ENCODE data around the gene C4BPB. TPM values are rescaled to one million over a fixed set of nuclear protein-coding genes. Genes with fewer than 3 reads are reported as not detected.

C4BPB gene
- total RNA-seq, 1 donor from 2014 or later, result not detected

GRCh38 chr1:207124389-207124788, 35.7 kb downstream of the C4BPB start:
- intact Hi-C loops (cut with micrococcal nuclease), result no loop called here
- no peak for DNase-seq
- ATAC-seq, result no peak

GRCh38 chr1:207128336-207128921, 39.8 kb downstream of the C4BPB start:
- intact Hi-C loops (cut with micrococcal nuclease), result no loop called here
- ATAC-seq, result no peak
- DNase-seq, result no peak

DNA sequence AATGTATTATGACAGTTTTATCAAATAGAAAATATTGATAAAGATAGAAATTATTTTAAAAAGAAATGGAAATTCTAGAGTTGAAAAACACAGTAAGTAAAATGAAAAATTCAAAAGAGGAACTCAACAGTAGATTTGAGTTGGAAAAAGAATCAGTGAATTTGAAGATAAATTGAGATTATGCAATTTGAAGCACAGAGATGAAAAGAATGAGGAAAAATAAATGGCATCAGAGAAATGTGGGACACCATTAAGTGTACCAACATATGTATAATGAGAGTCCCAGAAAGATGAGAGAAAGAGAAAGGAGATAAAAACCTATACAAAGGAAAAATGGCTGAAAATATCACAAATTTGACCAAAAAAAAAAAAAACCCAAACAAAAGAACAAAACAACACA, 40.4 kb downstream of the C4BPB start:
- DNase-seq, result no peak
- intact Hi-C loops (cut with micrococcal nuclease), result no loop called here
- ATAC-seq, result no peak

DNA sequence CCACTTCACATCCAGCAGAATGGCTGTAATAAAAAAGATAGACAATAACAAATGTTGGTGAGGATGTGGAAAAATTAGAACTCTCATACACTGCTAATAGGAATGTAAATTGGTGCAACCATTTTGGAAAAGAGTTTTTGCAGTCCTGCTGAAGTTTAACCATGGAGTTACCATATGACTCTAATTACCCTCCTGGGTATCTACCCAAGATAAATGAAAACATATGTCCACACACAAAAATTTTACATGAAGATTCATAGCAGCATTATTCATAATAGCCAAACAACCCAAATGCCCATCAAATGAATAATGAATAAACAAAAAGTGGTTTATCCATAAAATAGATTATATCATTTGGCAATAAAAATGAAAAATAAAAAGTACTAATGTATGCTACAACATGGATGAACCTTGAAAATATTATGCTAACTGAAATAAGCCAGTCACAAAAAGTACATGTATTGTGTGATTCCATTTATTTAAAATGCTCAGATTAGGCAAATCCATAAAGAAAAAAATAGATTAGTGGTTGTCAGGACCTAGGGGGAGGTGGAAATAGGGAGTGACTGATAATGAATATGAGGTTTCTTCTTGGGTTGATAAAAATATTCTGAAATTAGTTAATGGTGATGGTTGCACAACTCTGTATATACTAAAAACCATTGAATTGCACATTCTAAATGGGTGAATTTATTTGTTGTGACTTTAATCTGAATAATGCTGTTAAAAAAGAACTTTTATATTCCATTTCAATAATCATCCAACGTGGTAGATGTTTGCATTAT, 41.8 kb downstream of the C4BPB start:
- ATAC-seq, result no peak
- no peak for DNase-seq
- intact Hi-C loops (cut with micrococcal nuclease), result no loop called here

DNA sequence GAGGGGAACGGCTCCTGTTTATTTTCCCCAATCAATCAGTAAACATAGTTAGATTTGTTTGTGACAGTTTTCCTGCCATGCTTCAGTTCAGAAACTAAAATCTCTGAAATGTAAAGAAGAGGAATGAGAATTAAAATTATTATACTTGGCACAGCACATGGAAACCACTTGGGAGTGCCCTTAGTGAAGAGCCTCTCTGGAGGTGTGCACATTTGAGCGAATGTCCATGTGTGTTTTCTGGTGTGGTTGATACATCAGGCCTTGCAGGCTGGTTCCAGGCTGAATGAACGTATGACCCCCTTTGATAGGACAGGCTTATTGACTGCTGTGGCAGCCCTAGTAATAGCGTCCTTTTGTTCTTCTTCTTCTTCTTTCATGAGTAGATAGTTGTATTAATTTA, 42.5 kb downstream of the C4BPB start:
- ATAC-seq, result no peak
- DNase-seq, result no peak
- intact Hi-C loops (cut with micrococcal nuclease), result no loop called here

DNA sequence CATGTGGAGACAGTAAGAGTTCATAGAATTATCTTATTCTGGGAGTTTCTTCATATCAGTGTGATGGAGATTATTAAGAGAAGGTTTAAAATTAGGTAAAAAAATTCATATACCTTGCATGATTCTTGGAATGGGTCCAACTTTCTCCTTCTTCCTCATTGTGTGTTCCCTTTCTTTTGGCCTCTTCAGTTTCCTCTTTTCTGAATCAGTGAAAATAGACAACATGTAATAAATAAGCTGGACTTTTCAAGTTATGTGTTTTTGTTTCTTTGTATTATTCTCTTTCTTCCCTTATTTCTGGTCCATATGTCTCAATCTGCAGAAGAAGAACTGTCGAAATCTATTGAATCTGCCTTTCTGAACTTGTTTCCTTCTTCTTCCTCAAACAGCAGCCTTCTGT, 45.9 kb downstream of the C4BPB start:
- no peak for ATAC-seq
- DNase-seq, result no peak
- intact Hi-C loops (cut with micrococcal nuclease), result no loop called here

- no peak for ATAC-seq
- intact Hi-C loops (cut with micrococcal nuclease), result no loop called here
- DNase-seq, result no peak
Observed at GRCh38 chr1:207139616-207140015, 51.0 kb downstream of the C4BPB start.

GRCh38 chr1:207140536-207140935, 51.9 kb downstream of the C4BPB start:
- no peak for ATAC-seq
- DNase-seq, result no peak
- intact Hi-C loops (cut with micrococcal nuclease), result no loop called here

DNA sequence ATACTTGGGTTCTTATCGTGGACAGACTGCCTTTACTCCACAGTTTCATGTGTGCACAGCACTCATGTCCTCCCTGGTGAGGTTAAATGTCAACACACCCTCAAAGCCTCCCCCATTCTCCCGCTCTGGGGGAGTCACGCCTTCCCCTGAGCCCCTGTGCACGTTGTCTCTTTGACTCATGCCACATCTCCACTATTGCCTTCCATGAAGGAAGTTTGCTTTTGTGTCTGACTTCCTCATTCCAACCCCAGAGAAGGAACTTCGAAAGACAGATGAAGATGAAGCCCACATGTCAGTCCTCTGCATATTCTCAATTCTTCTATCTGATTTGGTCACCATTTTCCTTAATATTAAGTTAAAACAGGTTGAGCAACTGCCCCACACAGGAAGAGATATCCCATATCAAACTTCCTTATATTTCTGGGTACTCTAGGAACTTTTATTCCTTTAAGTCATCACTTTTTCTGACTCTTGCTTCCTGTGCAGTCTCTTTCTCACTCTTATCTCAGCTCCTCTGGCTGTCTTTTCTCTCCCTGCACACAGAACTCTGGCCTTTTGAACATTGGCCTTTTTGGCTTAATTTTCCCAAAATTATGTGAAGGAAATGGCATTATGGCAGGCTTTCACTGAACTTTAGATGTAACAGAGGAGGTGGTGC, 56.9 kb downstream of the C4BPB start:
- intact Hi-C loops (cut with micrococcal nuclease), result no loop called here
- ATAC-seq, result no peak
- DNase-seq, result no peak

Other genes with a start within 250 kb of the C4BPB start
- gene IL20, start 223.2 kb upstream of the C4BPB start, total RNA-seq, result not detected
- not detected for gene IL24, start 191.4 kb upstream of the C4BPB start, total RNA-seq
- 6.2 TPM for gene FCMR, start 166.9 kb upstream of the C4BPB start, total RNA-seq
- not detected for gene PIGR, start 142.4 kb upstream of the C4BPB start, total RNA-seq
- gene FCAMR, start 118.4 kb upstream of the C4BPB start, total RNA-seq, result not detected
- gene C1orf116, start 56.1 kb upstream of the C4BPB start, total RNA-seq, result 2.0 TPM
- 4.9 TPM for gene YOD1, start 37.7 kb upstream of the C4BPB start, total RNA-seq
- 99.0 TPM for gene PFKFB2, start 35.6 kb upstream of the C4BPB start, total RNA-seq
- not detected for gene C4BPA, start 15.4 kb downstream of the C4BPB start, total RNA-seq
- 72.7 TPM for gene CD55, start 232.8 kb downstream of the C4BPB start, total RNA-seq

Data from left ventricle myocardium superior (tissue), 1 donor.